ENCODE measurements around the gene ENC1. TPM values are rescaled to one million over a fixed set of nuclear protein-coding genes. Genes with fewer than 3 reads are reported as not detected.

ENC1 gene
- total and polyA plus RNA-seq, 9 donors, result 13.2 to 57.2 (median 27.7) TPM

GRCh38 chr5:74634611-74635286 lies 5.8 kb downstream of the ENC1 start:
- H3K4me3 ChIP-seq, result no peak overlapping the region
- no peaks in the 10 kb centered on the region for H3K27me3 ChIP-seq
- intact Hi-C loops (cut with DNase I), result loop anchor here in 3 of 4 donors (10.0 kb wide), 2 partner anchors 180 to 600 kb away; no protein-coding TSS in a partner anchor
- no peak for DNase-seq
- H3K4me1 ChIP-seq (ENCODE audit: insufficient read depth), result peaks cover 25% of the 10 kb centered on the region
- no peak for TF ChIP-seq POLR2A (IDR thresholded peaks at IDR 0.05)
- H3K9me3 ChIP-seq, result no peaks in the 10 kb centered on the region
- WGBS, 3 donors, result 54 to 72% (median 64%) methylated on average over 16 of the region's 16 CpGs
- H3K27ac ChIP-seq, result no peak overlapping the region
- H3K36me3 ChIP-seq, result no peaks in the 10 kb centered on the region

- no peak for DNase-seq
- no peak for TF ChIP-seq CTCF (IDR thresholded peaks at IDR 0.05)
- TF ChIP-seq POLR2A (IDR thresholded peaks at IDR 0.05), result no peak
- TF ChIP-seq EP300 (IDR thresholded peaks at IDR 0.05), result no peak
- Histone ChIP-seq H3K27me3 (no peaks in the 10 kb centered on the region), H3K4me3 (no peak overlapping the region), H3K27ac (no peak overlapping the region), H3K36me3 (no peaks in the 10 kb centered on the region), H3K4me1 (ENCODE audit: insufficient read depth) (peaks cover 23% of the 10 kb centered on the region), H3K9me3 (no peaks in the 10 kb centered on the region)
- WGBS, 3 donors, result 25 to 56% (median 38%) methylated on average over 9 of the region's 9 CpGs
- intact Hi-C loops (cut with DNase I), result loop anchor here in 3 of 4 donors (10.0 kb wide), 2 partner anchors 179 to 599 kb away; no protein-coding TSS in a partner anchor
These were observed 6.8 kb downstream of the ENC1 start for GRCh38 chr5:74633695-74634094.

- H3K4me3 ChIP-seq, result no peak overlapping the region
- intact Hi-C loops (cut with DNase I), result loop anchor here in 3 of 4 donors (10.0 kb wide), 2 partner anchors 178 to 598 kb away; no protein-coding TSS in a partner anchor
- WGBS, 3 donors, result 14 to 45% (median 32%) methylated on average over 4 of the region's 4 CpGs
- no peak for DNase-seq
- H3K4me1 ChIP-seq (ENCODE audit: insufficient read depth), result peaks cover 23% of the 10 kb centered on the region
- H3K36me3 ChIP-seq, result no peaks in the 10 kb centered on the region
- no peaks in the 10 kb centered on the region for H3K9me3 ChIP-seq
- no peak overlapping the region for H3K27ac ChIP-seq
- H3K27me3 ChIP-seq, result no peaks in the 10 kb centered on the region
- TF ChIP-seq POLR2A (IDR thresholded peaks at IDR 0.05), result no peak
- no peak for TF ChIP-seq CTCF (IDR thresholded peaks at IDR 0.05)
- TF ChIP-seq EP300 (IDR thresholded peaks at IDR 0.05), result no peak
These were observed 7.6 kb downstream of the ENC1 start for GRCh38 chr5:74632947-74633356.

- WGBS, 3 donors, result 18 to 25% (median 23%) methylated on average over 11 of the region's 11 CpGs
- TF ChIP-seq CTCF (IDR thresholded peaks at IDR 0.05) (no peak), EP300 (IDR thresholded peaks at IDR 0.05) (no peak), POLR2A (IDR thresholded peaks at IDR 0.05) (no peak)
- no peak for DNase-seq
- Histone ChIP-seq H3K27me3 (no peaks in the 10 kb centered on the region), H3K4me3 (no peak overlapping the region), H3K36me3 (no peaks in the 10 kb centered on the region), H3K27ac (peak overlapping the region in 1 of 2 donors; percentile 32), H3K4me1 (ENCODE audit: insufficient read depth) (peaks cover 23% of the 10 kb centered on the region), H3K9me3 (no peaks in the 10 kb centered on the region)
- intact Hi-C loops (cut with DNase I), result loop anchor here in 3 of 4 donors (10.0 kb wide), 2 partner anchors 177 to 597 kb away; no protein-coding TSS in a partner anchor
These were observed 9.2 kb downstream of the ENC1 start for GRCh38 chr5:74631081-74631953.

Data from ovary (tissue), 9 donors.